GM21367 (cell line): Measurements from ENCODE around the gene NFIA.

Source experiments
- ATAC-seq: cut with Tn5 transposase; IDR thresholded peaks from one replicate; pipeline ENCODE4 v1.9.1; 2021; ENCODE audit not compliant: unreplicated experiment

Gene NFIA

GRCh38 chr1:61419657-61420056, 337.3 kb downstream of the NFIA start:
- no peak for ATAC-seq

- ATAC-seq, result no peak
These were observed 337.9 kb downstream of the NFIA start for GRCh38 chr1:61420243-61420642.

GRCh38 chr1:61420909-61421835, 338.8 kb downstream of the NFIA start:
- ATAC-seq, result no peak

GRCh38 chr1:61423643-61424042, 341.3 kb downstream of the NFIA start:
- ATAC-seq, result no peak

GRCh38 chr1:61424382-61424781, 342.0 kb downstream of the NFIA start:
- ATAC-seq, result no peak

GRCh38 chr1:61425040-61425439, 342.7 kb downstream of the NFIA start:
- ATAC-seq, result no peak

GRCh38 chr1:61426254-61426653, 343.9 kb downstream of the NFIA start:
- ATAC-seq, result no peak

GRCh38 chr1:61426885-61427284, 344.5 kb downstream of the NFIA start:
- ATAC-seq, result no peak

- no peak for ATAC-seq
These were observed 345.1 kb downstream of the NFIA start for GRCh38 chr1:61427510-61427909.

GRCh38 chr1:61428146-61428545, 345.8 kb downstream of the NFIA start:
- ATAC-seq, result no peak

- ATAC-seq, result no peak
These were observed 350.4 kb downstream of the NFIA start for GRCh38 chr1:61432616-61433388.

- no peak for ATAC-seq
These were observed 351.3 kb downstream of the NFIA start for GRCh38 chr1:61433646-61434045.

GRCh38 chr1:61434276-61434675, 351.9 kb downstream of the NFIA start:
- ATAC-seq, result no peak

- no peak for ATAC-seq
These were observed 352.9 kb downstream of the NFIA start for GRCh38 chr1:61435226-61435625.

- ATAC-seq, result no peak
These were observed 353.7 kb downstream of the NFIA start for GRCh38 chr1:61436016-61436415.

GRCh38 chr1:61436491-61437120, 354.2 kb downstream of the NFIA start:
- ATAC-seq, result no peak

GRCh38 chr1:61439234-61439633, 356.9 kb downstream of the NFIA start:
- ATAC-seq, result no peak

- no peak for ATAC-seq
These were observed 359.4 kb downstream of the NFIA start for GRCh38 chr1:61441723-61442262.

GRCh38 chr1:61442544-61442943, 360.2 kb downstream of the NFIA start:
- ATAC-seq, result no peak

GRCh38 chr1:61444288-61444687, 361.9 kb downstream of the NFIA start:
- ATAC-seq, result no peak

- no peak for ATAC-seq
These were observed 363.0 kb downstream of the NFIA start for GRCh38 chr1:61445269-61445825.
